Stimulated activated naive CD4-positive, alpha-beta T cell (primary cell): Measurements from ENCODE around the gene CRTAC1.
A peak's percentile ranks its signal among the peaks of the same experiment; 100 is the strongest.

Source experiments
- DNase-seq, 6 experiments: peaks; one replicate each; lab custom pipeline; 2025; lab: John Stamatoyannopoulos, UW

Gene CRTAC1

DNA sequence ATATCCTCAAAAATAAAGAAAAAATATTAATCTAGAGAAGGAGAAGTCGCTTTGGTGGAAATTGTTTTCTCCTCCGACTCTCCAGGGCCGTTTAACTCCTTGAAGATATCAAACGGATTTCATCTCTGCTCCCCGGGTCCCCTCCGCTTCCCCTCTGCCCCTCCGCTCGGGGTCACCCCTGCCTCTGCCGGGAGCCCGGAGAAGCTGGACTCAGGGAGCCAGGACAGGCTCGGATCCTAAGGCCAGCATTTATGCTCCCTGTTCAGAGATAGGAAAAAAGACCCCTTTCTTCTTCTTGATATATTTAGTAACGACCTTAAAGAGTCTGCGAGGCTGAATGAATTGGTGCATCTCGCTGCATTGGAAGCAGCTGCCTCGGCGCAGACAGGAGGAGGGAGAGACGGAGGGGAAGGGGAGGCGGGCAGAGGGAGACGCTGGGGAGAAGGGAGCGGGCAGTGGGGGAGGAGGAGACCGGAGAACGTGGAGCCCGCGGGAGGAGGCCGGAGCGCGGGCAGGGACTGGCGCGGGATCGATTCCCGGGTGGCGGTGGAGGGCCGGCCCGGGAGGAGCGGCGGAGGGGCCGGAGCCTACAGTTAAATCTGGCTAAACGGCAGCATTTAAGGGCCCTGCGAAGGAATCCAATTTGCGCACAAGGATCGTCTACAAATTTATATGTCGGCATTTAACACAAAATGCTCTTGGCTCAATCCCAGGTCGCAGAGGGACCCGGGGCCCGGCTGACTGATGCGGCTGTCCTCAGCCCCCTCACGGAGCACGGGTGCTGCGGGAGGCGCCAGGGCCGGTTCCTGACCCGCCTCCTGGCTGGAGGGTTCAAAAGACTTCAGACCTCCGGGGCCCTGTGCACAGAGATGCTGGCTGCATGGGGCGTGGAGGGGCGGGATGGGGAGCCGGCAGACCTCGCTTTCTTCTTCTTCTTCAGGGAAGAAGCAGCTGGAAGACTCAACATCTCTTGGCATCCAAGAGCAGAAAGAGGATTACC is 55.6 kb downstream of the CRTAC1 start:
- DNase-seq = no peak

DNA sequence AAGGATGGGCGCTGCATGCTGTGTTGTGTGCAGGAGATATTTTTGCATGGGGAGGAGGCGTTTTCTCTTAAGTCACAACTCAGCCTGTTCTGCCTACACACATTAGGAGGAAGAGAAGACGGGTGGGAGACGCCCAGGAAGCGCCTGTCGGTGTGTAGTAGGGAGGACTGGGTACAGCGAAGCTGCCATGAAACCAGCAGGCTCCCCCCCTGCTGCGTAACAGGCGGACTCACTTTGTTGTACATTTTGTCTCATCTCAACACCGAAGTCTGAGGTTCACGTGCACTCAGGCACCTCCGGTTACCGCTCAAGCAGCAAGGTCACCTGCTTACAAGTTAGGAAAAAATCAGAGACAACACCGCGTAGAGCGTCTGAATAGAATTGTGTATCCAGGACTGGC is 56.3 kb downstream of the CRTAC1 start:
- peak in 1 of 6 experiments; percentile 14 for DNase-seq

DNA sequence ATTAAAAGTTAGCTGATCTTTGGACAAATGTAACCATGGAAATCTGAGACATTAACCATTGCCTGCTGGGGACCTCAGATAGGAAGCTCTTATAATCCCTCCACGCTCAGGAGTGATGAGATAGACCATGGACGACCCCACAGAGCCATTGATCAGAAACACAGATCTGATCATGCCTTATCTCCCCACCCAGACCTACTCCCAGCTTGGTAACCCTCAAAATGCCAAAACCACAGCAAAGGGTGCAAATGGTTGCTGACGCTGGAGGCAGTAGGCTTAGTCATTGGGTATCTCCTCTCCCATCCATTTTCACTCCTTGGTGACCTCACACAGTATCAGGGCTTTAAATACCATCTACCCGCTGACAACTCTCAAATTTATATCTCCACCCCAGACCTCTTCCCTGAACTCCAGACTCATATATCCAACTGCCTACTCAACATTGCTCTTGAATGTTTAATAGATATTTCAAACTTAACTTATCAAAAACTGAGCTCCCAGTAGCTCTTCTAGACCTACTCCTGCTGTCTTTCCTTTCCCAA is 60.8 kb downstream of the CRTAC1 start:
- no peak for DNase-seq

DNA sequence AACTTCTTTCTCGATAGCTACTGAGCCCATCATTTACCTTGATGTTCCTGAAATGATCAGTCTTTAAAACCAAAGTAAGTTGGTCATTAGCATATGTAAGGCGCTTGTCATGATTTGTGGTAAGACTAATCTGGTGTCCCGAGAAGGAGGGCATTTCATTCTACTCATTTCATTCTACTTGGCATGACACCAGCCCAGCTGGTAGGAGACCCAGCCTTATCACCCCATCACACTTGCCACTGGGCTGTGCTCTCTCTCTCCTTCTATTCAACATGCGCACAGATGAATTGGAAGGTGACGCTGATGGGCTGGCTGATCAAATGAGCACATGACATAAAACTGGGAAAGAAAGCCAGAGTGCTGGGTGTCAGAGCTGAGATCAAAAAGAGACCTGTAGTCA is 65.7 kb downstream of the CRTAC1 start:
- no peak for DNase-seq

DNA sequence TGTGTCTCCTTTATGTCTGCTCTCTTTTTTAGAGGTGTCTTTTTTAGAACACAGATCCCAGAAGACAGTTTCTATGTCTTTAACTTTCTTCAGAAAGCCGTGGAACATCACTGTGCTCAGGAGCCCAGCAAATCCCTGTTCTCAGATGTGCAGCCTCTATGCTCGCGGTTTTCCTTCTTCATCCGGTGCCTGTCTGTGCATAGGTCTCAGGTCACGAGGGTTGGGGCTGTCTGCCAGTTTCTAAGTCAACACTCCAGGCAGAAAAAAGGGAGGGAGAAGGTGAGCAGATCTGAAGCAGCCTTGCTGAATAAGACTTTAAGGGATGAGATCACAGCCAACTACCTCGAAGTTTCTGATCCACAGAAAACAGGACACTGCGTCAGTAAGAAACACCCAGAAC is 68.5 kb downstream of the CRTAC1 start:
- DNase-seq = no peak

DNA sequence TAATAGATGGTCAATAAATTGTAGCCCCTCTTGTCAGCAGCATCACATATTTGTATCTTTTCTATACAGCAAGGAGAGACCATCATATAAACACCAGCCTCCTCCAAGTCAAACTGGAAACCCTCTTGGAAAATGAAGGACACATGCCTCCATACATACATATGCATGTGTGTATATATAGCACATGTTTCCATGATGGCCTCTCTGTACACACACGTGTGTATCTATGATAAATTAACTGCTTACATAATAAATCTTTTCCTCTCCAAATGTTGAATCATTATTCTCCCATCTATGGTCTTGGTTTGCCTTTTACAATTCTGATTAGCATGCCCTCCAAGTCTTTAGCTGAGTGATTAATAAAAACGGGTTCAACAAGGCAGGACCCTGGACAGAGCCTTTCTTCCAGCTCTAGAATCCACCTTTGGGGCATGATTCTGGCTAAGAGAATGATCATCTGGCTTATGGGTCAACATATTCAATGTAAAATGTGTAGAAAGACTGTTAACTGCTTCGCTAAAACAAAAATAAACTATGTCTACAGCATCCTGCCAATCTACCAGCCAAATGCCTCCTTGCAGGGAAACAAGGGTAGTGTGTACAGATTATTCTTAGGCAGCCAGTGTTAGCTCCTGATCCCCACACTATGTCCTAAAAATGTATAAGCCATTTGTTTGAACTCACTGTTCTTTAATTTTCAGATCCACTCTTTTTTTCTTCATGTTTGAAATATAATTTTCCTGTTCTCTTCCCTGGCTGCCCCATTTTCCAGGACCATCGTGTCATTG is 70.0 kb downstream of the CRTAC1 start:
- no peak for DNase-seq

DNA sequence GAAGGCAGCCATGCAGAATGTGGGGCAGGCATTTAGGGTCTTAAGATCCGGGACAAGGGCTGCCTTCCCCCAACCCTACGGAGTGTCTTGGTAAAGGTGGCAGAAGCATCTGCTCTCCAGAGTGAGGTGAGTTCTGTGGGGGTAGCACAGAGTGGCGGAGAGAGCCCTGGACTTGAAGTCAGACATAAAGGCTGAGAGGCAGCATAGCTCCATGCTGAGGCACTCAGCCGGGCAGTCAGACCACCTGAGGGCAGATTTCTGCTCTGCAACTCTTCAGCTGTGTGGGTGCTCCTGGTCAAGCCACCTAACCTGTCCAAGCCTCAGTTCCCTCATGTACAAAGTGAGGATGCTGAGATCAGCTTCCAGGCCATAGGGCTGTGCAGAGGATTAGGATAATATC is 81.0 kb downstream of the CRTAC1 start:
- DNase-seq = no peak

DNA sequence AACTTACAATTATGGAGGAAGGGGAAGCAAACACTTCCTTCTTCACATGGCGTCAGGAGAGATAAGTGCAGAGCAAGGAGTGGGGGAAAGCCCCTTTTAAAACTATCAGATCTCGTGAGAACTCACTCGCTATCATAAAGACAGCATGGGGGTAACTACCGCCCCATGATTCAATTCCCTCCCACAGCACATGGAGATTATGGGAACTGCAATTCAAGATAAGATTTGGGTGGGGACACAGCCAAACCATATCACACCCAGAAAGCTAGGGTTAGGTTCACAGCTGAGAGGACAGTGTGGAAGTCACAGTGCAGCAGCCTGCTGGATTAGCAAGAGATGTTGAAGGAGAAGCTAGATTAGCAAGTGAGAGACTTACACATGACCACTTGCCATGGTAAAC is 81.6 kb downstream of the CRTAC1 start:
- no peak for DNase-seq

DNA sequence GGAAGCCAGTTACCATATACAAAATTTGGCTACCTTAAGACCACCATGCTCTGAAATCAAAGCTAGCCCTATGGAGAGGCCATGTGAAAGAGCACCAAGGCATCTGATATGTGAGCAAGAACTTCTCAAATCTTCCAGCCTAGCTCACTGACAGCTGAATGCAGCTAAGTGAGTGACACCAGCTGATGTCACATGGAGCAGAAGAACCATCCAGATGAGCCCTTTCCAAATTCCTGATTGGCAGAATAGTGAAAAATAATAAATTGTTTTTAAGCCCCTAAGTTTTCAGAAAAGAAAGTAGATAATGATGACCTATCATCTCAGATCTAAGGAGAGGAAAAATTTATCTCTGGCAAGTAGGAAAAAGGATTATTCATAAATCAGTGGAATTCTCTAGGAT is 85.6 kb downstream of the CRTAC1 start:
- no peak for DNase-seq

DNA sequence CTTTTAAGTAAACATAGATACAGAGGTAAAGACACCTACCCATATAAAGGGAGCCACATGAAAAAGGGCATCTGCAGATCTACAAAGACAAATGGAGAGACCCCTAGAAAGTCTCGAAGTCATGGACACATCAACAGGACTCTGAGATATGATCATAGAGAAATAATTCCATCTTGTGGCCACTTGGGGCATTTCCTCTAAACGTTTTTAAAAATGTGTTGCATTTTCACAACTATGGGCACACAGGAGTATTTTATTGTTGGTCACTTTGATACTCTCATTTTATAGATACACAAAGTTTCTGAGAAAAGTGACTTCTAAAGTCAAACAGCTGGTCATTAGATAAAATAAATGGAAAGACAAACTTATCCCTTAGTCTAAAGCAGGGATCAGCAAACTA is 87.1 kb downstream of the CRTAC1 start:
- no peak for DNase-seq

DNA sequence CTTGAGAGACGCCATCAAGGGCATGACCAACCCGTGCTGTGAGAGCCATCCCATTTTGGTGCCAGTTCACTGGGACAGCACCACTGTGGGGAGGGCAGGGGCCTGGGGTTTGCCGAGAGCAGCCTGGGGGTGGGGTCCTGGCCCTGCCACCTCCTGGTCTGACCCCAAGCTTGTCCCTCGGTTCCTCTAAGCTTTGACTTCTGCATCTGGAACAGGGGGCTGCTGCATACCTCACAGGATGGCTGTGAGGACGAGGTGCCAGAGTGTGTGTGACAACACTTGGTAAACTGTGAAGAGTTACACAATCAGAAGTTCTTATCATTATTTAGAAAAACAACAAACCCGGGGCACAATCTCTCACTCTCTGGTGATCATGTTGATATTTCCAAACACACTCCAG is 89.9 kb downstream of the CRTAC1 start:
- no peak for DNase-seq

DNA sequence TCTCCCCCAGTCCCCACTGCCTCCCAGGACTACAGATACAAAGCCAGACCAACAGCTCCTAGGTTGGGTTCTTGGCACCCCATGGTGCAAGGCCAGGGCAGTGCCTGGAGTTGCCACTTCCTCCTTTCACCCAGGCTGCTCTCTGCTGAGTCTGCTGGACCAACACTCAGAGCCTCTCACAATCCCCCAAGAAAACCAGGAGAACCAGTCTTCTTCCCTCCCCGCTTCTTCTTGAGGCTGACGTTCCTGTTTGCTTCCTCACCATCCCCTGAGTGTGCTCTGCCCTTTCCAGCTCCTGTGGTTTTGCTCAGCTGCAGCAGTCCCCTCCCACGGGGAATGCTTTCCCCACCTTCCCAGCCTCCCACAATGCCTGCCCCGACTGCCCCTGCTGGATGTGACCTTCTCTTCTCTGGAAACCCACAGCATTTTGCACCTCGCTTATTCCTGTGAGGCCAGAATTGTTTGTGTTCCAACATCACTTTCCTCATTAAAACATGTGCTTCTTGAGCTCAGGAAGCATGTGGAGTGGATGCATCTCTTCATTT is 90.9 kb downstream of the CRTAC1 start:
- DNase-seq = no peak

DNA sequence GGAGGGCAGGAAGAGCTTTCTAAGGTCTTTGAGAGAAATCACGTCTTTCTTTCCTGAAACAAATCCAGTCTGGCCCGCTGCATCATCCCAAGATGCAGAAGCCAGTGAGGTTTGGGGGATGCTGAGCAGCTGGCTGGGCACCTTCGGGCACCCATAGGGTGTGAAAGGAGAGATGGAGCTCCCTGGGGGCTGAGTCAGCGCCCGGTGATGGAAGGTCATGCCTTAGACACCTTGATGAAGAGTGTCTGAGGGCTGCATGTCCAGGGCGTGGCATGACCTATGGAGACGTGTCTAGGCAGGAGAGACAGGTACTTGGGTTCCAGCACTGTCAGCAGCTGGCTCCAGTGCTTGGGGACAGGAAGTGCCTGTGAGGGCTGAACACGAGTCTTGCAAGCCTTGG is 92.5 kb downstream of the CRTAC1 start:
- no peak for DNase-seq

DNA sequence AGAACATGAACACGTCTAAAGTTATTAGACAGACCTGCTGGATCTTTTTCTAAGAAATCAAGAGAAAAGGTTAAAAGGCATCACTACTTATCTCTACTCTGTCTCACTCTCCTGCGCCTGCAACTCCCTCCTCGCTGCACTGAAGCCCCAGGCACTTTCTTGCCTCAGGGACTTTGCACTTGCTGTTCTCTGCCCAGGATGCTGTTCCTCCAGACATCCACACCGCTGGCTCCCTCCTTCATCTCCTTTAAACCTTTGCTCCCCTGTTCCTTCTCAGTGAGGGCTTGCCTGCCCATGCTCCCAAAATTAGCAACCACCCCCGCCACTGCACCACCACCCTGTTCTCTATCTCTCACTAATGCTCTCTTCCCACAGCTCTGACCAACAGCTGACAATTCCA is 93.4 kb downstream of the CRTAC1 start:
- DNase-seq = no peak

DNA sequence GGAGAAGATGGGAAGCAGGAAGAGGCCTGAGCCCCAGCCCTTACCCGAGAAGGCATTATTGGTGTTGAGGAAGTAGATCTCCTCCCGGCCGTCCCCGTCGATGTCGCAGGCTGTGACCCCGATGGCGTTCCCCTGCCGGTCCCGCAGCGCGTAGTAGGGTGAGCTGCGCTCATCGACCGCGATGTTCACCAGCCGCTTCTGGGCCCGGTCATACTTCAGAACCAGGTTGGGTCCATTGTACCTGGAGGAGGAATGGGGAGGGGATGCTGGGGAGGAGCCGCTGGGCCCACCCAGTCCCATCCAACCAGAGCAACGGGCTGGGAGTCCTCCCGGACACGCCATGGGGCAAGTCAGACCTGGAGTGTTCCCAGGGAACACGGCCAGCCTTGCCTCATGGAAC is 94.3 kb downstream of the CRTAC1 start:
- no peak for DNase-seq

DNA sequence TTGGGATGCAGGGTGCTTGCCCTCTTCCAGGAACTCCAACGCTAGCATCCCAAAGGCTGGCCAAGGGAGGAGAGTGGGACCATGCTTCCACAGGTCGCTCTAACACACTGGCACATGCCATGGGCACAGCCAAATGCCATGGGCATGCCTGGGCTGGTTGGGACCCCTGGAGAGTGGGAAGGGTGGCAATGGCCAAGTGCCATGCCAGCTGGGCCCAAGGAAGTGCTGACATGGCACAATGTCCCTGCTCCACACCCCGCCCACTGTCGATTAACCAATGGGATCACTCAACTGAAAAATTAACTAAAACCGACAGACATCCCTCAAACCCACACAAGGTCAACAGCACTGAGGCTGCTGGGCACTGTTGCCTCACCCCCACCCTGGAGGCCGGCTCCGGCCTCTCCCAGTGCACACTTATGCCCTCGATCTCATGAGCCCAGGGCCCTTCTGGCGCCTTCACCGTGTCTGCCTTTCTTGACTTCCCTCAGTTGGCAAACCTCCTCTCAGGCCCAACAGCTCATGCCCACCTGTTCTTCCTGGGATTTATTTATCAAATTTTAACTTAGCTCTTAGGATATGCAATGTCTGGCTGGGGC is 97.4 kb downstream of the CRTAC1 start:
- no peak for DNase-seq

DNA sequence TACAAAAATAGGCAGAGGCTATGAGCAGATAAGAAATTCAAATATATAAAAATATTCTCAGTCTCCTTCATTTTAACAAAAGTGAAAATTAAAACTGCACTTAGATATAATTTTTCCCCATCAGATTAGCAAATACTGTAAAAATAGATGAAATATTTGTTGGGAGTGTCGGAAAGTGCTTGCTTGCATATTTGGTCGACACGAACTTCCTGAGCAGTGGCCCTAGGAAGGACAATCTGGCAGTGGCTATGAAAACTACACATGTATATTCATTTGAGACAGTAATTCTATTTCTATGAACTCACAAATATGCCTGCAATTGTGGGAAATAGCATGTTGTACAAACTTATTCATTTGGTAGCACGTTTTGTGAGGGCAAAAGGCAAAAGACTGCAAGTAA is 99.4 kb downstream of the CRTAC1 start:
- no peak for DNase-seq

DNA sequence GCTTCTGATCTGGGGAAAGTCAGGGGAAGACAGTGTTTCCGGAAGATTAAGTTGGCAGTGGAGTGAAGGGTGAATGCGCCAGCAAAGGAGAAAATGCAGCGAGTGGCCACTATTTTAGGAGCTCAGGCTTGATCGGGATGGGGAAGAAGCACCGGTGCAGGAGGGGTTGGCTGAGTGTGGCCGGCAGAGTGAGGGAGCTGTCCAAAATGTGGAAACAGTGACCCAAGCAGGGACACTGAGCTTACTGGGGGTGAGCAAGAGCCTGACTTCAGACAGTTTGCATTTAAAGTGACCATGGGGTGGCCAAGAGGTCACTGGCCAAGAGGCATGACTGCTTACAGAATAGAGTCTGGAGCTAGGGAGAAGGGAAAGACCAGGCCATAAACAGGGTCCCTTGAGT is 101.5 kb downstream of the CRTAC1 start:
- DNase-seq = no peak

DNA sequence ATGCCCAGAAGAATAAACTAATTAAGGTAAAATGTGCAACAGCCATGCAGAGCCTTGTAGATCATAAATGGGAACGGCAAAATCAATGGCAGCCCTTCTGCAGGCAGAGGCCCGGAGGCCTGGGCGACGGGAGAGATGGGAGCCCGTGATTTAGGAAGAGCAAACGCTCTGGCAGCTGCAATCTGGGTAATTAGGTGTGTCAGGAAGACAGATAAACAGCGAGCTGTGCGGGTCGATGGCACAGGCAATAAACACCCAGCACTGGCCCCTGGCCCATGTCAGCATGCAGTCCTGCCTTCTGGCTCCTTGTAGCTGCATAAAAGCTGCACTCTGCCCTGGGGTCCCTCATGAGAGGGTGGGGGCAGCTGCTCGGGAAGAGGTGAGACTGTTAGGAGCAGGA is 102.8 kb downstream of the CRTAC1 start:
- DNase-seq = no peak

DNA sequence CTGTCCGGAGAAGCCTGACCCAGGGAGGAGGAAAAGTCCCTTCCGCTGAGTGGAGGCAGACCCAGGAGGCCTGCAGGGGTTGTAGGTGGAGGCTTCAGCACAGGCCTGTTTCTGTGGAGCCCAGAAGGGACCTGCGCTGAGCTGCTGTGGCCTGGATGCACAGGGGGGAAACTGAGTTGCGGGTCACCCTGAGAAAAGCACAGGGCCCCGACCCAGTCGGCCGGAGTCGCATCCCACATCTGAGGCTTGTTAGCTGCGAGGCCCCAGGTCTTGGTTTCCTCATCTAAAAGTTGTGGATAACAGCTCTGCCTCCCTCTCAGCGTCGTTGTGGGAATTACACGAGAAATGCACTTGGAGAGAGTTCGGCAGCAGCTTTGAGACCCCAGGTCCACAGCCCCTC is 104.4 kb downstream of the CRTAC1 start:
- DNase-seq = no peak

DNA sequence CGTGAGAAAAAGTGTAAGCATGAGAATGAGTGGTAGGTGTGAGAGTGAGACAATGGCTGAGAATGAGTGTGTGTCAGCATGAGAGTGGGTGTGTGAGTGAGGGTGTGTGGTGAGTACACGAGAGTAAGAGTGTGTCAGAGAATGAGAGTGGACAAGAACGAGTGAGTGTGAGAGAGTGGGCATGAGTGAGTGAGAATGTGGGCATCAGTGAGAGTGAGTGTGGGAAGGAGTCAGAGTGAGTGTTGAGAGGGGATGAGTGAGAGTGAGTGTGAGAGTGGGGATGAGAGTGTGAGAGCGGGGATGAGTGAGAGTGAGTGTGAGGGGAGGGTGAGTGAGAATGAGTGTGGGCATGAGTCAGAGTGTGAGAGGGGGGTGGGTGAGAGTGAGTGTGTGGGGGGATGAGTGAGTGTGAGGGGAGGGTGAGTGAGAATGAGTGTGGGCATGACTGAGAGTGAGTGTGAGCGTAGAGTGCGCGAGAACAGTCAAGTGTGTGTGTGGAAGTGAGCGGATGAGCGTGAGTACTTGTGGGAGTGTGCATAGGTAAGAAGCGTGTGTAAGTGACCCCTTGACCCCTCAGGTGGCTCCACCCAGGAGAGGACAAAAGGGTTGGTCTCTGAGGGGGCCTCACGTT is 105.0 kb downstream of the CRTAC1 start:
- DNase-seq = no peak

DNA sequence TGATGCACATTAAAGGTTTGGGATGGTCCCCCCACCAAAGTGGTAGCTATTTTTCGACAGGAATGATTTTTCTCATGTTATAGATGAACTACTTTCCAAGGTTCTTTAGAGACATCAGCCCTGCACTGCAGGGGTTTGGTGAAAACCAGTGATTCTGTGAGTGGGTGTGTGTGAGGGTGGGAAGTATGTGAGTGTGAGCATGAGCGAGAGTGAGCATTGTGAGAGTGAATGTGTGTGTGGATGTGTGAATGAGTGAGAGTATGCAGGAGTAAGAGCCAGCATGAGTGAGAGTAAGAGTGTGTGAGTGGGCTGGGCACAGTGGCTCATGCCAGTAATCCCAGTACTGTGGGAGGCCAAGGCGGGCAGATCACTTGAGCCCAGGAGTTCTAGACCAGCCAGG is 105.7 kb downstream of the CRTAC1 start:
- DNase-seq = no peak
